IPS-NIHi11 (cell line): Measurements from ENCODE around the gene MOK.
A peak's percentile ranks its signal among the peaks of the same experiment; 100 is the strongest.
"Not testable (repeated sequence)": the region's sequence is repeated elsewhere in the genome, so short reads cannot be mapped to it uniquely, and the experiment has no call there.

Experiments
- DNase-seq: peaks from one replicate; pipeline ENCODE4 v3.0.0; 2012; ENCODE audit warnings: mixed read lengths, low spot score

MOK gene

GRCh38 chr14:102304611-102305506 is at the start of gene MOK:
MOK (minus strand) TSS chr14:102305164; CDS start chr14:102304968, 196 bp downstream.
- DNase-seq, result peak; percentile 97

- no peak for DNase-seq
Measured at GRCh38 chr14:102353126-102353619, 48.2 kb upstream of the MOK start.

GRCh38 chr14:102352213-102352612 is 47.2 kb upstream of the MOK start:
- DNase-seq, result no peak

GRCh38 chr14:102351593-102351992 is 46.6 kb upstream of the MOK start:
- not testable (repeated sequence) for DNase-seq

- DNase-seq, result no peak
Measured at GRCh38 chr14:102351023-102351422, 46.1 kb upstream of the MOK start.

GRCh38 chr14:102348376-102348775 is 43.4 kb upstream of the MOK start:
- DNase-seq, result no peak

GRCh38 chr14:102346645-102347044 is 41.7 kb upstream of the MOK start:
- no peak for DNase-seq

- DNase-seq, result no peak
Measured at GRCh38 chr14:102345232-102345631, 40.3 kb upstream of the MOK start.

- DNase-seq, result no peak
Measured at GRCh38 chr14:102344485-102344884, 39.5 kb upstream of the MOK start.

GRCh38 chr14:102344084-102344483 is 39.1 kb upstream of the MOK start:
- DNase-seq, result no peak

GRCh38 chr14:102342238-102342637 is 37.3 kb upstream of the MOK start:
- no peak for DNase-seq

- no peak for DNase-seq
Measured at GRCh38 chr14:102341566-102341965, 36.6 kb upstream of the MOK start.

GRCh38 chr14:102338724-102339123 is 33.8 kb upstream of the MOK start:
- DNase-seq, result no peak

GRCh38 chr14:102335163-102335562 is 30.2 kb upstream of the MOK start:
- no peak for DNase-seq

- no peak for DNase-seq
Measured at GRCh38 chr14:102333795-102334705, 29.1 kb upstream of the MOK start.

- no peak for DNase-seq
Measured at GRCh38 chr14:102333390-102333789, 28.4 kb upstream of the MOK start.

GRCh38 chr14:102330806-102331205 is 25.8 kb upstream of the MOK start:
- no peak for DNase-seq

GRCh38 chr14:102329381-102329780 is 24.4 kb upstream of the MOK start:
- DNase-seq, result not testable (repeated sequence)

- no peak for DNase-seq
Measured at GRCh38 chr14:102326583-102326982, 21.6 kb upstream of the MOK start.

GRCh38 chr14:102325791-102326345 is 20.9 kb upstream of the MOK start:
- DNase-seq, result no peak

- peak; percentile 55 for DNase-seq
Measured at GRCh38 chr14:102323102-102323501, 18.1 kb upstream of the MOK start.
